Endothelial cell of umbilical vein (primary cell): ENCODE data around the gene HOXD10. TPM values are rescaled to one million over a fixed set of nuclear protein-coding genes. Genes with fewer than 3 reads are reported as not detected.

Experiments
- BruUV-seq: library from RNA; stranded (reverse); fragments of 400-500 nt; replicated peaks from 2 replicates; lab custom pipeline; 2021; lab: Mats Ljungman, UMichigan
- CTCF ChIA-PET: fragments of 300-600, 350-600 bp; sonication (Branson Sonifier 250); formaldehyde crosslinking; loops from one replicate; lab custom pipeline; 2021; ENCODE audit warnings: antibody characterized with exemption, inconsistent platforms; lab: Charles Lee
- POLR2A ChIA-PET: fragments of 300-600, 350-600 bp; sonication (Branson Sonifier 250); formaldehyde crosslinking; loops from one replicate; lab custom pipeline; 2021; ENCODE audit warnings: antibody characterized with exemption, inconsistent platforms; lab: Charles Lee
- DNase-seq: peaks from one replicate; pipeline ENCODE4 v3.0.0-alpha.2; 2011; ENCODE audit warnings: low read depth, low spot score
- FAIRE-seq: peaks from 2 replicates; lab custom pipeline; 2011; peaks lifted over from hg19 to GRCh38; lab: Jason Lieb, UNC
- H2AFZ ChIP-seq: 2 replicates; pipeline ENCODE4 v1.6.0; 2012; ENCODE audit warnings: low read depth, low read length, control low read depth, inconsistent platforms
- H3K27ac ChIP-seq: 2 replicates; pipeline ENCODE4 v1.5.1; 2011; ENCODE audit warnings: low read depth, mild to moderate bottlenecking, control low read depth, low read length, moderate library complexity; ENCODE audit not compliant: insufficient read depth
- H3K27me3 ChIP-seq, 2 experiments: 2 replicates each; pipeline versions ENCODE4 v1.6.0 to v1.6.1; 2011; ENCODE audit warnings: low read length in 2 of 2, mixed read lengths in 1 of 2; ENCODE audit not compliant: control insufficient read depth in 2 of 2, insufficient read depth in 2 of 2
- H3K36me3 ChIP-seq, 2 experiments: 2 replicates in 1 of 2; 3 replicates in 1 of 2; pipeline ENCODE4 v1.5.1; 2011; ENCODE audit warnings: low read length in 2 of 2, mild to moderate bottlenecking in 1 of 2, moderate library complexity in 1 of 2; ENCODE audit not compliant: control insufficient read depth in 2 of 2, insufficient read depth in 2 of 2; ENCODE audit errors: extremely low read depth in 1 of 2
- H3K4me1 ChIP-seq: 3 replicates; pipeline ENCODE4 v1.5.1; 2011; ENCODE audit warnings: mild to moderate bottlenecking, low read length; ENCODE audit not compliant: control insufficient read depth, insufficient read depth; ENCODE audit errors: extremely low read depth
- H3K4me2 ChIP-seq: 2 replicates; pipeline ENCODE4 v1.6.1; 2011; ENCODE audit warnings: low read length, control low read depth, mixed read lengths; ENCODE audit not compliant: insufficient read depth
- H3K4me3 ChIP-seq, 3 experiments: fragments of 200-600 bp in 1 of 3; sonication (generic), shearing (Covaris generic) in 1 of 3; replicated peaks in 1 of 3; 2 replicates each; pipeline ENCODE4 v1.5.1; 2011 to 2016; ENCODE audit warnings: control low read depth in 3 of 3, low read length in 3 of 3, mild to moderate bottlenecking in 2 of 3, inconsistent platforms in 1 of 3, low read depth in 1 of 3, moderate library complexity in 1 of 3; ENCODE audit not compliant: insufficient read depth in 1 of 3
- H3K79me2 ChIP-seq: 2 replicates; pipeline ENCODE4 v1.6.0; 2012; ENCODE audit warnings: low read length, inconsistent platforms; ENCODE audit not compliant: control insufficient read depth, insufficient read depth
- H3K9ac ChIP-seq: replicated peaks from 2 replicates; pipeline ENCODE3; 2011; ENCODE audit warnings: low read length, control low read depth; ENCODE audit not compliant: insufficient read depth; ENCODE audit errors: extremely low read depth
- H3K9me1 ChIP-seq: replicated peaks from 3 replicates; pipeline ENCODE4 v1.6.0; 2011; ENCODE audit warnings: mild to moderate bottlenecking, low read length; ENCODE audit not compliant: control insufficient read depth, insufficient read depth; ENCODE audit errors: extremely low read depth
- H3K9me3 ChIP-seq: replicated peaks from 2 replicates; pipeline ENCODE4 v1.5.1; 2012; ENCODE audit warnings: low read length, inconsistent platforms; ENCODE audit not compliant: control insufficient read depth, insufficient read depth
- H4K20me1 ChIP-seq: replicated peaks from 2 replicates; pipeline ENCODE3; 2011; ENCODE audit warnings: mild to moderate bottlenecking, low read length; ENCODE audit not compliant: control insufficient read depth, insufficient read depth; ENCODE audit errors: extremely low read depth
- CTCF ChIP-seq, 2 donors: IDR thresholded peaks; 1 replicate in 1 of 2; 2 replicates in 1 of 2; pipeline ENCODE4 v1.5.1; 2011; ENCODE audit warnings: low read length in 2 of 2, mild to moderate bottlenecking in 2 of 2, moderate library complexity in 2 of 2, control low read depth in 1 of 2, inconsistent platforms in 1 of 2, low read depth in 1 of 2; ENCODE audit not compliant: insufficient read depth in 1 of 2; ENCODE audit errors: extremely low read depth in 1 of 2
- EZH2 ChIP-seq: IDR thresholded peaks from 2 replicates; pipeline ENCODE4 v1.6.1; 2012; ENCODE audit warnings: borderline replicate concordance, low read depth, mild to moderate bottlenecking, moderate library complexity, low read length, inconsistent platforms; ENCODE audit not compliant: severe bottlenecking
- FOS ChIP-seq: IDR thresholded peaks from 2 replicates; pipeline ENCODE4 v1.6.1; 2011; ENCODE audit warnings: mild to moderate bottlenecking, low read length, moderate library complexity, borderline replicate concordance; ENCODE audit not compliant: insufficient read depth
- GATA2 ChIP-seq: IDR thresholded peaks from 2 replicates; pipeline ENCODE4 v1.7.0; 2011; ENCODE audit warnings: low read depth, mild to moderate bottlenecking, moderate library complexity, mixed read lengths, low read length; ENCODE audit not compliant: insufficient read length, insufficient read depth
- JUN ChIP-seq: IDR thresholded peaks from 2 replicates; pipeline ENCODE4 v1.6.1; 2011; ENCODE audit warnings: borderline replicate concordance, low read depth; ENCODE audit not compliant: insufficient read length, insufficient read depth
- MAX ChIP-seq: IDR thresholded peaks from 2 replicates; pipeline ENCODE4 v1.6.1; 2011; ENCODE audit not compliant: insufficient read depth, insufficient read length
- MYC ChIP-seq: IDR thresholded peaks from one replicate; pipeline ENCODE4 v1.6.1; 2011; ENCODE audit warnings: mild to moderate bottlenecking, low read depth, low read length
- POLR2A ChIP-seq: IDR thresholded peaks from 2 replicates; pipeline ENCODE4 v1.6.1; 2012; ENCODE audit warnings: low read depth, mild to moderate bottlenecking, control low read depth, low read length
- POLR2AphosphoS5 ChIP-seq: IDR thresholded peaks from 2 replicates; pipeline ENCODE4 v1.6.1; 2012; ENCODE audit warnings: low read depth, mild to moderate bottlenecking, control low read depth, low read length, moderate library complexity; ENCODE audit not compliant: insufficient read depth
- dilution Hi-C: fragments of 300-500 bp; cut with MboI; formaldehyde crosslinking; loops from one replicate; pipeline ENCODE4 v1.15.0; 2019; ENCODE audit warnings: low sequenced_read_pairs; ENCODE audit not compliant: extremely low pct_ligation_motif_present
- intact Hi-C: fragments of 100-400 bp; cut with micrococcal nuclease; formaldehyde crosslinking; loops from one replicate; pipeline ENCODE4 v1.10.0; 2022
- polyA plus RNA-seq, 4 experiments: library from polyadenylated mRNA; depleted of rRNA in 3 of 4; stranded (reverse) in 3 of 4; unstranded in 1 of 4; fragments of >200 nt; gene quantifications; 2 replicates each; pipeline versions ENCODE4 v1.2.1 to v1.2.3, GENCODE V29; 2011 to 2012; ENCODE audit warnings: missing spikeins in 1 of 4
- total RNA-seq: library from RNA; stranded (reverse); gene quantifications from 2 replicates; pipeline ENCODE4 v1.2.3, GENCODE V29; 2021

Gene HOXD10
- total and polyA plus RNA-seq, 2 donors (not counting 3 experiments of a cell fraction or from before 2014, with no cell fraction given): not detected

GRCh38 chr2:176094349-176094748, 22.2 kb upstream of the HOXD10 start:
- Histone ChIP-seq H4K20me1 (peaks cover 6% of the 10 kb centered on the region), H3K36me3 (no peaks in the 10 kb centered on the region), H3K4me1 (peaks cover 5% of the 10 kb centered on the region), H3K9me3 (no peaks in the 10 kb centered on the region), H3K9me1 (no peaks in the 10 kb centered on the region), H3K4me3 (no peak overlapping the region), H3K79me2 (no peaks in the 10 kb centered on the region), H2AFZ (no peak overlapping the region), H3K9ac (no peak overlapping the region), H3K27me3 (peaks cover 87 to 97% of the 10 kb centered on the region in 2 experiments), H3K4me2 (no peak overlapping the region), H3K27ac (no peak overlapping the region)
- CTCF ChIA-PET: interaction anchor here (0.6 to 6.0 kb wide), 8 partner anchors 9 to 843 kb away, joined by 3 to 113 read pairs (median 4); no protein-coding TSS in a partner anchor
- intact Hi-C loops (no loop called here), dilution Hi-C loops (no loop called here)
- FAIRE-seq (no peak), DNase-seq (no peak)
- no peak for TF ChIP-seq CTCF (IDR thresholded peaks at IDR 0.05; ENCODE audit: extremely low read depth in 1 of 2, insufficient read depth in 1 of 2, low read depth in 1 of 2, low read length in 2 of 2)
- TF ChIP-seq MYC: no peak
- no peak for TF ChIP-seq JUN
- no peak for TF ChIP-seq MAX
- no peak for TF ChIP-seq FOS
- no peak for TF ChIP-seq POLR2AphosphoS5
- no peak for TF ChIP-seq EZH2
- no peak for TF ChIP-seq POLR2A
- TF ChIP-seq GATA2: no peak
- no TSS peak for BruUV-seq
- POLR2A ChIA-PET: no interaction called here
